ENCODE measurements around the gene KLC4.

DNA sequence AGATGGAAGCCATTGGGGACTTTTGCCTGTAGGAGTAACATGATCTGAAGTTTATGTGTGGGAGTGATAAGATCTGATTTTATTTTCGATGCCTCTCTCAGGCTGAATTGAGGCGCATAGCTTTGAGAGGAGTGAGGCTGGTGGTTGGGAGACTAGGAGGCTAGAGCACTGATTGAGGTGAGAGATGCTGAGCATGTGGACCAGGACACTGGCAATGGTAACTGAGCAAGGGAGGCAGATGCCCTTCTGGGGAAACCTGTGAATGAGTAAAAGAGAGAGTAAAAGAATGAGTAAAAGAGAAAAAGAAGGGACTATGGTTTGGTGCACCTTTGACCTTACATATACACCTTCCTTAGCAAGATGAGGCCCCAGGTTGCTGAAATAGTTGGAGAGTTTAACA lies 35.0 kb upstream of the KLC4 start:
- TF ChIP-seq EZH2phosphoT487 (IDR thresholded peaks at IDR 0.05; ENCODE audit: insufficient read depth, low read depth) (no peak), EZH2 (IDR thresholded peaks at IDR 0.05; ENCODE audit: insufficient read depth, poor library complexity, severe bottlenecking) (no peak)
